WERI-Rb-1 (cell line): ENCODE measurements around the gene LIN7B.

ENCODE experiments used
- DNase-seq: peaks from one replicate; pipeline ENCODE4 v3.0.0-alpha.2; 2020
- H3K27ac ChIP-seq: fragments of 250-450 bp; sonication (Bioruptor Pico); 2 replicates; pipeline ENCODE4 v1.5.1; 2020; ENCODE audit warnings: mild to moderate bottlenecking, moderate library complexity
- H3K27me3 ChIP-seq: fragments of 250-450 bp; sonication (Bioruptor Pico); 2 replicates; pipeline ENCODE4 v1.5.1; 2021; ENCODE audit warnings: mild to moderate bottlenecking, low read depth, moderate library complexity; ENCODE audit not compliant: insufficient read depth, severe bottlenecking
- H3K36me3 ChIP-seq: fragments of 250-450 bp; sonication (Bioruptor Pico); 2 replicates; pipeline ENCODE4 v1.5.1; 2020; ENCODE audit warnings: mild to moderate bottlenecking, moderate library complexity
- H3K4me3 ChIP-seq: 2 replicates; pipeline ENCODE4 v1.5.1; 2011; ENCODE audit warnings: low read depth, mild to moderate bottlenecking, control low read depth, low read length
- H3K9me3 ChIP-seq: fragments of 250-450 bp; sonication (Bioruptor Pico); 2 replicates; pipeline ENCODE4 v1.5.1; 2021; ENCODE audit warnings: mild to moderate bottlenecking, moderate library complexity; ENCODE audit not compliant: severe bottlenecking
- TF ChIP-seq, protein P1 (sequence below): IDR thresholded peaks from 2 replicates; pipeline ENCODE4 v1.5.1; 2011; ENCODE audit warnings: low read depth, mild to moderate bottlenecking, control low read depth, inconsistent platforms, low read length

LIN7B gene

DNA sequence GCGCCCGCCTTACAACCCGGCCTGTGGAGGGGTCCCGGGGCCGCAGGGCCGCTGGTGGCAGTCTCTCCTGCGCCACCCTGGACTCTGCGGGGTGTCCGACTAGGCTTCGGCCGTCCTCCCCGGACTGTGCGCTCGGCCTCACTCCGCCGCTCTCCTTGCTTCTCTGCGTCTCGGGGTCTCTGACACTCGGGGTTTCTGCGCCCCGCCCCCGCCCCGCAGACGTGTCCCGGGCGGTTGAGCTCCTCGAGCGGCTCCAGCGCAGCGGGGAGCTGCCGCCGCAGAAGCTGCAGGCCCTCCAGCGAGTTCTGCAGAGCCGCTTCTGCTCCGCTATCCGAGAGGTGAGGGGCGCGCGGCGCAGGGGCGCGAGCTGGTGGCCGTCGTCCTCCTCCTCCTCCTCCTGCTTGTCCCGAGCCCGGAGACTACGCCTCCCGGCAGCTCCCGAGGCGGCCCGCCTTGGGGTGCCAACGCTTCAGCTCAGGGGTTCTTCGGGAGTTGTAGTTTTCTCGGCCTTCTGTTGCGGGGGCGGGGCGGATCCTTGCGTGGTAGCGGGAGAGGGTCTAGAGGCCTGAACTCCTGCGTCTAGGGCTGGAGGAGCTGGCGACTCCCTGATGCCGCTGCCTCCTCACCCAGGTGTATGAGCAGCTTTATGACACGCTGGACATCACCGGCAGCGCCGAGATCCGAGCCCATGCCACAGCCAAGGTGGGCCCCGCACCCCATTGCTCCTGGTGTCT is 627 bp downstream of the LIN7B start:
- peaks cover 15% of the 10 kb centered on the region for H3K36me3 ChIP-seq
- TF ChIP-seq, protein P1, sequence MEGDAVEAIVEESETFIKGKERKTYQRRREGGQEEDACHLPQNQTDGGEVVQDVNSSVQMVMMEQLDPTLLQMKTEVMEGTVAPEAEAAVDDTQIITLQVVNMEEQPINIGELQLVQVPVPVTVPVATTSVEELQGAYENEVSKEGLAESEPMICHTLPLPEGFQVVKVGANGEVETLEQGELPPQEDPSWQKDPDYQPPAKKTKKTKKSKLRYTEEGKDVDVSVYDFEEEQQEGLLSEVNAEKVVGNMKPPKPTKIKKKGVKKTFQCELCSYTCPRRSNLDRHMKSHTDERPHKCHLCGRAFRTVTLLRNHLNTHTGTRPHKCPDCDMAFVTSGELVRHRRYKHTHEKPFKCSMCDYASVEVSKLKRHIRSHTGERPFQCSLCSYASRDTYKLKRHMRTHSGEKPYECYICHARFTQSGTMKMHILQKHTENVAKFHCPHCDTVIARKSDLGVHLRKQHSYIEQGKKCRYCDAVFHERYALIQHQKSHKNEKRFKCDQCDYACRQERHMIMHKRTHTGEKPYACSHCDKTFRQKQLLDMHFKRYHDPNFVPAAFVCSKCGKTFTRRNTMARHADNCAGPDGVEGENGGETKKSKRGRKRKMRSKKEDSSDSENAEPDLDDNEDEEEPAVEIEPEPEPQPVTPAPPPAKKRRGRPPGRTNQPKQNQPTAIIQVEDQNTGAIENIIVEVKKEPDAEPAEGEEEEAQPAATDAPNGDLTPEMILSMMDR, result no peak
- H3K27ac ChIP-seq, result peak overlapping the region; percentile 89
- H3K9me3 ChIP-seq, result no peaks in the 10 kb centered on the region
- no peaks in the 10 kb centered on the region for H3K27me3 ChIP-seq
- peak overlapping the region; percentile 67 for H3K4me3 ChIP-seq
- peak; percentile 85 for DNase-seq

DNA sequence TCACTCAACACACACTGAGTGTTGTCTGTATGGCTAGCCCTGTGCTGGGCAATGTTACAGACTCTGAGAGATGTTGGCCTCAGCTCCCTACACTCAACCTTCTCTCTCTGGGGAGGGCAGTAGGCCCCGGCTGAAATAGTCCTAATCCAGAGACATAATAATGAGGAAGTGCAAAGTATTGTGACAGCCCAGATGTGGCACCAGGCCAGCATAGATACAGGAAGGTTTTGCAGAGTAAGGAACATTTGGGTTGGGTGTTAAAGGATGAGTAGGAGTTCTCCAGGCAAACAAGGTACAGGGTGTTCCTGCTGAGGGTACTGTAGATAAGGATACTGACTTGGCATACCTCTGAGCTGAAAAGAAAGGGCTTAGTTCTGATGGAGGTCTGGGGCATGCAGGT is 2.4 kb downstream of the LIN7B start:
- TF ChIP-seq, protein P1, result no peak
- no peaks in the 10 kb centered on the region for H3K27me3 ChIP-seq
- H3K36me3 ChIP-seq, result peaks cover 7% of the 10 kb centered on the region
- no peak for DNase-seq
- H3K4me3 ChIP-seq, result no peak overlapping the region
- no peaks in the 10 kb centered on the region for H3K9me3 ChIP-seq
- H3K27ac ChIP-seq, result no peak overlapping the region

DNA sequence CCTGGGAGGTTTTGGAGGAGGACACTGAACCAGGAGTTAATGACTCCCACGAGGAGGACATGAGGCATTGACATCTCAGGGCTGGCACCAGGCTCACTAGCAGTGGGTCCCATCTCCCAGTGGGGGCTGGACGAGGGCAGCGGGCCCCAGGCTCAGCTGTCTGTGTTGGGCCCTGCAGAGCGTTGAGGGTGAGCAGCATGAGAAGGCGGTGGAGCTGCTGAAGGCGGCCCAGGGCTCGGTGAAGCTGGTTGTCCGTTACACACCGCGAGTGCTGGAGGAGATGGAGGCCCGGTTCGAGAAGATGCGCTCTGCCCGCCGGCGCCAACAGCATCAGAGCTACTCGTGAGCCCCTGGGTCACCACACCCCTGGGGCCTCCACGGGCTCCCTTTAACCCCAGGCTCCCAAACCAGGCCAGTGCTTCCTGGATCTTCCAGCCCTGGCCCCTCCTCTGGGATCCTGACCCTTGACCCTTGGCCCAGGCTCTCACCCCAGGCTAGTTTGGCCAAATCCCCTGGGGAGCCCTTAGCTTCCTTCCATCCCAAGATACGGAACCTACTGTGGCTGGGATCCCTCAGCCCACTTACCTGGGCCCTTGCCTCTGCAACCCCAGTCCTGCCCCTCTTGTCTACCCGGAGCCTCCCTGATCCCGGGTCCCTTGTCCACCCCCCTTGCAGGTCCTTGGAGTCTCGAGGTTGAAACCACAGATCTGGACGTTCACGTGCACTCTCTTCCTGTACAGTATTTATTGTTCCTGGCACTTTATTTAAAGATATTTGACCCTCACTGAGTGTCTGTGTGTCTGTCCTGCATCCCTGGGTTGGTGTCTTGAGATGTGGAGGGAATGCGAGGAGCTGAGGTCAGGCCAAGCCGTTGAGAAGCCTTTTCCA is 3.8 kb downstream of the LIN7B start:
- H3K9me3 ChIP-seq, result no peaks in the 10 kb centered on the region
- TF ChIP-seq, protein P1, result no peak
- no peaks in the 10 kb centered on the region for H3K27me3 ChIP-seq
- H3K36me3 ChIP-seq, result peaks cover 7% of the 10 kb centered on the region
- peak overlapping the region; percentile 70 for H3K4me3 ChIP-seq
- H3K27ac ChIP-seq, result peak overlapping the region; percentile 100
- no peak for DNase-seq

DNA sequence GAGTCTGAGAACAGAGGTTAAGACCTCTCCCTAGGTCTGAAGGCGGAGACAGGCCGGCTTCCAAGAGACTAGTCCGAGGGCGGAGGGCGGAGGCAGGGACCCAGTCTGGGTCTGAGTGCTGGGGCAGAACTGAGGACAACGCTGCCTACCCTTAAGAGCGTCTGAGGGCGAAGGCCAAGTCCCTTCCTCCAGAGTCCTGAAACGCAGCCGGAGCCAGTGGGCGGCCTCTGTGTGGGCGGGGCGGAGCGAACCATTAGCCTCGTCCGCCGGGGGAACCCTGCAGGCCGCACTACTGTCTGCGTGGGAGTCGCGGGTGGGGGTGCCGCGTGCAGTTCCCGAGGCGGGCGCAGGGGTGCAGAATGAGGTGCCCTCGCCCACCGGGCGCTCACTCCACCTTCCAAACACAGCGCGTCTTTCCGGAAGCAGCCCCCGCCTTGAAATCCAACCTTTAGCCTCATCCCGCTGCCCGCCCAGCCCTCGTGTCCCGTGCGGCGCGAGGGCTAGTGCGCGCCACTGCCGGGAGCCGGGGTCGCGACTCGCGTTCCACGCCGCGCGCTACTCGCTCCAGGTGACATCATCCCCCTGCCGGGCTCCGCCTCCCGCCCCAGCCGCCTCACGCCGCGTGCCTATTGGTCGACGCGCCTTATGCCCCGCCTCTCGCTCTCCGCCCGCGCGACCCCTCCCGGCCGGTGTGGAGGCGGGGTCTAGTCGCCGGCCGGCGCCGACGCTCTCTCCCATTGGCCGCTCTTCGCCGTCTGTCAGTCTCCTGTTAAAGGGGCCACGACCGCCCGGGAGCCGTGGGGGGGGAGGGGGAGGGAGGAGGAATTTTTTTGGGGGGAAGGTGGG is 4.6 kb downstream of the LIN7B start, which contains the start of gene C19orf73:
Gene C19orf73 (minus strand): TSS at position 579 of the 846 bp plus-strand sequence. CDS start 121 bp downstream, at position 458.
- H3K27me3 ChIP-seq, result no peaks in the 10 kb centered on the region
- peak; percentile 95 for DNase-seq
- H3K9me3 ChIP-seq, result no peaks in the 10 kb centered on the region
- TF ChIP-seq, protein P1, result no peak
- H3K4me3 ChIP-seq, result peak within 1 kb of the TSS; percentile 70
- peaks cover 7% of the 10 kb centered on the region for H3K36me3 ChIP-seq
- H3K27ac ChIP-seq, result peak within 1 kb of the TSS; percentile 100
